ENCODE data around the gene PRIM2.
"Not testable (repeated sequence)": the region's sequence is repeated elsewhere in the genome, so short reads cannot be mapped to it uniquely, and the experiment has no call there.

Gene PRIM2

GRCh38 chr6:57610612-57611011 is 293.2 kb downstream of the PRIM2 start:
- DNase-seq (ENCODE audit: low read depth) = not testable (repeated sequence)

GRCh38 chr6:57618959-57619358 is 301.5 kb downstream of the PRIM2 start:
- DNase-seq (ENCODE audit: low read depth) = not testable (repeated sequence)

GRCh38 chr6:57631773-57632172 is 314.3 kb downstream of the PRIM2 start:
- not testable (repeated sequence) for DNase-seq (ENCODE audit: low read depth)

GRCh38 chr6:57658526-57658925 is 341.1 kb downstream of the PRIM2 start:
- DNase-seq (ENCODE audit: low read depth) = not testable (repeated sequence)

- DNase-seq (ENCODE audit: low read depth) = not testable (repeated sequence)
Measured at GRCh38 chr6:57659794-57660193, 342.4 kb downstream of the PRIM2 start.

GRCh38 chr6:57660940-57661339 is 343.5 kb downstream of the PRIM2 start:
- DNase-seq (ENCODE audit: low read depth) = not testable (repeated sequence)

GRCh38 chr6:57668108-57668507 is 350.7 kb downstream of the PRIM2 start:
- DNase-seq (ENCODE audit: low read depth) = not testable (repeated sequence)

GRCh38 chr6:57671237-57671636 is 353.8 kb downstream of the PRIM2 start:
- DNase-seq (ENCODE audit: low read depth) = not testable (repeated sequence)

GRCh38 chr6:57671937-57672627 is 354.7 kb downstream of the PRIM2 start:
- not testable (repeated sequence) for DNase-seq (ENCODE audit: low read depth)

- not testable (repeated sequence) for DNase-seq (ENCODE audit: low read depth)
Measured at GRCh38 chr6:57673281-57673680, 355.9 kb downstream of the PRIM2 start.

GRCh38 chr6:57675386-57675785 is 358.0 kb downstream of the PRIM2 start:
- not testable (repeated sequence) for DNase-seq (ENCODE audit: low read depth)

GRCh38 chr6:57696382-57696781 is 379.0 kb downstream of the PRIM2 start:
- not testable (repeated sequence) for DNase-seq (ENCODE audit: low read depth)

All from T-helper 22 cell (primary cell).